Neutrophil (primary cell): ENCODE data around the gene TCOF1.

ENCODE experiments used
- H3K27ac ChIP-seq: fragments of 200-600 bp; sonication (generic); 2 replicates; pipeline ENCODE4 v1.5.1; 2016; ENCODE audit warnings: mild to moderate bottlenecking, moderate library complexity
- H3K27me3 ChIP-seq: fragments of 200-600 bp; sonication (generic); 2 replicates; pipeline ENCODE4 v1.6.0; 2016; ENCODE audit warnings: mild to moderate bottlenecking
- H3K36me3 ChIP-seq: fragments of 200-600 bp; sonication (generic); 2 replicates; pipeline ENCODE4 v1.5.1; 2017
- H3K4me1 ChIP-seq, 2 experiments: fragments of 200-600 bp in 1 of 2; sonication (generic) in 1 of 2; 1 replicate in 1 of 2; 2 replicates in 1 of 2; pipeline versions ENCODE4 v1.5.1 to v1.6.1; 2013 to 2016; ENCODE audit warnings: low read depth in 1 of 2, low read length in 1 of 2, mild to moderate bottlenecking in 1 of 2, moderate library complexity in 1 of 2; ENCODE audit not compliant: control insufficient read depth in 1 of 2, insufficient read depth in 1 of 2
- H3K4me3 ChIP-seq, 2 experiments: fragments of 200-600 bp in 1 of 2; sonication (generic) in 1 of 2; 1 replicate in 1 of 2; 2 replicates in 1 of 2; pipeline ENCODE4 v1.5.1; 2013 to 2016; ENCODE audit warnings: low read depth in 1 of 2, low read length in 1 of 2, mild to moderate bottlenecking in 1 of 2, moderate library complexity in 1 of 2
- H3K9me3 ChIP-seq: fragments of 200-600 bp; sonication (generic); 2 replicates; pipeline ENCODE4 v1.5.1; 2016
- TF ChIP-seq, protein P1 (sequence below): fragments of 200-600 bp; sonication (generic); IDR thresholded peaks from 2 replicates; pipeline ENCODE4 v1.5.1; 2016; ENCODE audit warnings: antibody characterized with exemption

The TCOF1 gene

GRCh38 chr5:150347003-150347402 is 10.5 kb upstream of the TCOF1 start:
- H3K9me3 ChIP-seq, result no peaks in the 10 kb centered on the region
- H3K4me3 ChIP-seq, result no peak overlapping the region
- H3K4me1 ChIP-seq, result peaks cover 14 to 16% of the 10 kb centered on the region in 2 experiments
- H3K27me3 ChIP-seq, result no peaks in the 10 kb centered on the region
- H3K36me3 ChIP-seq, result no peaks in the 10 kb centered on the region
- H3K27ac ChIP-seq, result no peak overlapping the region
- TF ChIP-seq, protein P1, sequence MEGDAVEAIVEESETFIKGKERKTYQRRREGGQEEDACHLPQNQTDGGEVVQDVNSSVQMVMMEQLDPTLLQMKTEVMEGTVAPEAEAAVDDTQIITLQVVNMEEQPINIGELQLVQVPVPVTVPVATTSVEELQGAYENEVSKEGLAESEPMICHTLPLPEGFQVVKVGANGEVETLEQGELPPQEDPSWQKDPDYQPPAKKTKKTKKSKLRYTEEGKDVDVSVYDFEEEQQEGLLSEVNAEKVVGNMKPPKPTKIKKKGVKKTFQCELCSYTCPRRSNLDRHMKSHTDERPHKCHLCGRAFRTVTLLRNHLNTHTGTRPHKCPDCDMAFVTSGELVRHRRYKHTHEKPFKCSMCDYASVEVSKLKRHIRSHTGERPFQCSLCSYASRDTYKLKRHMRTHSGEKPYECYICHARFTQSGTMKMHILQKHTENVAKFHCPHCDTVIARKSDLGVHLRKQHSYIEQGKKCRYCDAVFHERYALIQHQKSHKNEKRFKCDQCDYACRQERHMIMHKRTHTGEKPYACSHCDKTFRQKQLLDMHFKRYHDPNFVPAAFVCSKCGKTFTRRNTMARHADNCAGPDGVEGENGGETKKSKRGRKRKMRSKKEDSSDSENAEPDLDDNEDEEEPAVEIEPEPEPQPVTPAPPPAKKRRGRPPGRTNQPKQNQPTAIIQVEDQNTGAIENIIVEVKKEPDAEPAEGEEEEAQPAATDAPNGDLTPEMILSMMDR, result no peak

GRCh38 chr5:150347451-150347850 is 10.0 kb upstream of the TCOF1 start:
- peaks cover 18 to 20% of the 10 kb centered on the region in 2 experiments for H3K4me1 ChIP-seq
- no peaks in the 10 kb centered on the region for H3K9me3 ChIP-seq
- H3K27ac ChIP-seq, result no peak overlapping the region
- no peak overlapping the region for H3K4me3 ChIP-seq
- H3K27me3 ChIP-seq, result no peaks in the 10 kb centered on the region
- no peaks in the 10 kb centered on the region for H3K36me3 ChIP-seq
- TF ChIP-seq, protein P1, result no peak

DNA sequence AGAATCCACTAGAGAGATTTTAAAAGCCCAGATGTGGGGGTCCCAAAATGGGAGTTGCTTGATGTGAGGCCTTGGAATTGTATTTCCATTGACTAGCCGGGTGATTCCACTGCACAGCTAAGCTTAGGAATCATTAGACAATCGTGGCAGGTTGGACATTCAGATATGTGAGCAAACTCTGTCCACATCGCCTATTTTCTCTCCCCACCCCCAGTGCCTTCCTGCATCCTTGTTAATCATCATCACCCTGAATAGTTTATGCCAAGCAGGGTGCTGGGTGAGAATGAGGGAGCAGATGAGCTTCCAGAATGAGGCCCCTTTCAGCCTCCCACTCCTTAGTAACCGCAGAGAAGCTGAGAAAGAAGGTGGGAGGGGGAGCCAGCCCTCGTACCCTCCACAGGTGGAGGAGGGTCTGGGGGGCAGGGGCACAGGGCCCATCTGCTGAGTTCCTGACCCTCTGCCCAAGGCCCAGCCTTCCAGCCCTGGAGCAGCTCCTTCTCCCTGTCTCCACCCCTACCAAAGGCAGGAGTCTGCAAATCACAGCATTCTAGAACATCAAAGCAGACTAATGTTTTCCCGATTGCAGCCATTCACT is 7.7 kb upstream of the TCOF1 start:
- no peak overlapping the region for H3K27ac ChIP-seq
- H3K9me3 ChIP-seq, result no peaks in the 10 kb centered on the region
- TF ChIP-seq, protein P1, result no peak
- no peaks in the 10 kb centered on the region for H3K36me3 ChIP-seq
- no peaks in the 10 kb centered on the region for H3K27me3 ChIP-seq
- H3K4me1 ChIP-seq, result peaks cover 24 to 25% of the 10 kb centered on the region in 2 experiments
- no peak overlapping the region for H3K4me3 ChIP-seq

DNA sequence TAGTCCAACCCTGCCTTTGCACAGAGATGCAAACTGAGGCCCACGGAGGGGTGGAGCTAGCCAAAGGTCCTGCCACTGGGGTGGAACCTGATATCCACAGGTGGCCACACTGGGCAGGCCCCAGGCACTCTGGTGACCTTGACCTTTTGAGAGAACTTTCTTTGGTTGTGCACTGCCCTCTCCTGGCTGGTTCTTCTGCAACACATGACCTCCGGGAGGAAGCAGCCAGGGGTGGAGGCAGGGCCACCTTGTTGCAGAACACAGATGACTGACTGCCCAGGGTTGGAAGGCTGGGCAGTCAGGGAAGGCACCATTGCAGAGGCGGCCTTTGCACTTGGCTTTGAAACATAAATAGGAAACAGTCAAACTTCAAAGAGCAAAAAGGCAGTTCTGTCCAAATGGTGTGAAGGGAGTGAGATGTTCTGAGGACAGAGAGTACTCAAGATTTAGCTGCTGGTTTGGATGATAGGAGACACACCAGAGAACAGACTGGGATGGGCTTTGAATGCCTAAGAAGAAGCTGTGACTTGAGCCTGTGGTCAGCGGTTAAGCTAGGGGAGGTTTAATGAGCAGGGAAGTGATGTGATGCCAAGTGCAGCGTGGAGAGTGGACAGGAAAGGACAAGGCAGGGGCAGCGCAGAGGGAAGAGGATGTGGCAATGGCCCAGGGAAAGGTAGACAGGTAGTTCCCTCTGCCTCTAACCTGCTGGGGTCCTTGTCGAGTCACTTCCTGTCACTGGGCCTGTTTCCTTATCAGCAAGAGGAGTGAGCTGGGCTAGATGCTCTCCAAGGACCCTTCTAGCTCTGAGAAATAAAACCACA is 6.8 kb upstream of the TCOF1 start:
- H3K4me3 ChIP-seq, result peak overlapping the region in 1 of 2 experiments; percentile 21
- peaks cover 24 to 25% of the 10 kb centered on the region in 2 experiments for H3K4me1 ChIP-seq
- TF ChIP-seq, protein P1, result no peak
- H3K36me3 ChIP-seq, result no peaks in the 10 kb centered on the region
- H3K27me3 ChIP-seq, result no peaks in the 10 kb centered on the region
- no peaks in the 10 kb centered on the region for H3K9me3 ChIP-seq
- peak overlapping the region; percentile 56 for H3K27ac ChIP-seq

DNA sequence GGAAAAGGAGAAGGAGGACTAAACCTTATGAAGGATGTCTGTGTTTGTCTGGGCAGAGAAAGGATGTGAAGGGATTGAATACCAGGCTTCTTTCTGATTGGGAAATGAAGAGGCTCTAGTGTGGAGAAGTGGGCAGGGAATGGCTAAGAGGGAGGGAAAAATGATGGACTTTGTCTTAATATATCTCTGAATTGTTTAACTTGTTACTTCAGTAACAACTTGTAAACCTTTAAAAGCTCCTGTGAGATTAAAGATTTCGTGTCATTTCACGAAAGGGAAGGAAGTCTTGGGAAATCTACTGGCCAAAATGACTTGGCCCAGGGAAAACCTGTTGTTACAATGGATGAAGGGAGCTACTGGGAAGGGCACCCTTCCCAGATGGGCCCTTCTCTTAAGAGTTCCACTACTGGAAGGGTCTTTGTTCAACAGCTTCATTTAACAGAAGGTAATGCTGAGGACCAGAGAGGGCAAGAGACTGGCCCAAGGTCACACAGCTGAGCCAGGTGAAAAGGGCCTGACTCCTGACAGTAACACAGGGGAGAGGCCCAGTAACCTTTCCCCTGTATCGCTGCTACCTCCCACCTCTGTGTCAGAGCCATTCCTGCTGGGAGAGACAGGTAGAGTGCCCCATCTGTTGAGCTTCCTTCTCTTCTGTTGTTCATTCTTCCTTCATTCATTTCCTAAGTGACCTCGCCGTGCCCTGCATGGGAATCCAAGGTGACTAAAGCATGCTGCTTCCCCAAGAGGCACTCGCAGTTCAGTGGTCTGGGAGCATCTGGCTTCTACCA is 5.1 kb upstream of the TCOF1 start:
- Histone ChIP-seq H3K9me3 (no peaks in the 10 kb centered on the region), H3K4me3 (no peak overlapping the region), H3K4me1 (peaks cover 27 to 31% of the 10 kb centered on the region in 2 experiments), H3K36me3 (no peaks in the 10 kb centered on the region), H3K27me3 (no peaks in the 10 kb centered on the region), H3K27ac (peak overlapping the region; percentile 8)
- TF ChIP-seq, protein P1, result no peak
